Right ventricle myocardium superior (tissue), 1 donor: ENCODE measurements around the gene SAFB2. TPM values are rescaled to one million over a fixed set of nuclear protein-coding genes. Genes with fewer than 3 reads are reported as not detected.

ENCODE experiments used
- ATAC-seq: fragments of 200-7000 bp; cut with Tn5 transposase; one replicate; pipeline ENCODE4 v1.9.1; 2020; ENCODE audit warnings: mild to moderate bottlenecking; ENCODE audit not compliant: poor library complexity
- DNase-seq: peaks from one replicate; pipeline ENCODE4 v3.0.0-alpha.2; 2020
- intact Hi-C: fragments of 100-400 bp; cut with DNase I; formaldehyde crosslinking; loops from one replicate; pipeline ENCODE4 v1.11.2; 2022
- long read RNA-seq: library from polyadenylated mRNA; unstranded; transcript quantifications from one replicate; pipeline ENCODE4 v2.0.0, GENCODE V29; 2021
- total RNA-seq: library from RNA; stranded (reverse); fragmentation: NEBNext Ultra II Directional; extraction: Animal tissue kit (Norgen Biotek cat#: 25700); gene quantifications from one replicate; pipeline ENCODE4 v1.2.1, GENCODE V29; 2021
- donor health status: DM: no; HTN: yes; CAD: no; lungs with severe emphysema.

SAFB2 gene
- 48.7 TPM for total RNA-seq
- long read RNA-seq, transcript SAFB2-201 (21 exons, 3,371 nt) = major isoform, 18 of 39 reads
- long read RNA-seq, partial matches to known transcripts = 14 of 39 reads
- long read RNA-seq, other reads (novel, unspliced or antisense) = 7 of 39 reads

- DNase-seq = peak; percentile 100
- peak; percentile 96 for ATAC-seq
- intact Hi-C loops = no loop called here
These were observed at the start of gene SAFB2, which contains the start of gene SAFB for GRCh38 chr19:5622465-5623396. SAFB2 (minus strand) TSS chr19:5622776; CDS start chr19:5622715, 61 bp downstream. SAFB (plus strand) TSS chr19:5623083; CDS start chr19:5623206, 123 bp downstream.

- no peak for ATAC-seq
- DNase-seq = no peak
- intact Hi-C loops = no loop called here
These were observed 49.0 kb upstream of the SAFB2 start for GRCh38 chr19:5671600-5671999.

DNA sequence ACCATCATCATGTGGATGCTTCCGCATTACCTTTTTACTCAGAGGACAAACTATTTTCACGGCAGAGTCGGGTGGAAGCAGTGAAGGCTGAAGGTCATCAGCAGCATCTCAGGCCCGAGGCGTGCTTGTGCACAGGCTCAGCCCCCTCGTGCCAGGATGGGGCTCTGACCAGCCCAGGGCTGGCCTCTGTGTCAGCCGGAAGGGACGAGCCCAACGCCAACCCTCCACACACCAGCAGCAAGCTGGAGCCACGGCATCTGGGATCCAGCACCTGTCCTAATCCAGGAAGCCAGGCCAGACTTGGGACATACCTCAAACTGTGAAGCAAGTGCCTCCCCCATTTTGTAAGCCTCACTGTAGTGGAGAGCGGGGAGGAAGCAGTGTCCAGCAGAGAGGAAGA is 46.6 kb upstream of the SAFB2 start:
- intact Hi-C loops = no loop called here
- DNase-seq (no peak), ATAC-seq (no peak)

DNA sequence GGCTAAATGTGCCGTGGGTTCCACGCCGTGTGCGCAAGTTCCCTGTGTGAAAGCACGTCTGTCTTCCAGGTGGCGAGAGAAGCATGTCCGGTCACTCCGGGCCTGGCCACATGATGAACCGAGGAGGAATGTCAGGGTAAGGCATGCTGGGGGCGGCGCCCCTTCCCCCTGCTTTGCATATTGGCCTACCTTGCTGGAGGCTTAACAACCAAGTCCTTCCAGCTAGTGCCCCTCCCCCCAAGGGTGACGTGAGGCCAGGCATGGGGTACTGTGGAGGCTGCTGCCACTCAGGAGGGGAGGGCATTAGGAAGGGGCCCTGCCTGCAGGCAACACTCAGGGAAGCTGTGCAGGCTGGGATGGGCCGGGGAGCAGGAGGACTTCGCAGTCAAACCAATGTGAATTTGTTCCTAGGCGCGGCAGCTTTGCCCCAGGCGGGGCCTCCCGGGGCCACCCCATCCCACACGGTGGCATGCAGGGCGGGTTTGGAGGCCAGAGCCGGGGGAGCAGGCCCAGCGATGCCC is 45.2 kb upstream of the SAFB2 start:
- peak; percentile 45 for DNase-seq
- no peak for ATAC-seq
- intact Hi-C loops = no loop called here

- intact Hi-C loops = no loop called here
- ATAC-seq (no peak), DNase-seq (peak; percentile 33)
These were observed 44.5 kb upstream of the SAFB2 start for GRCh38 chr19:5666921-5667610.

- DNase-seq = no peak
- intact Hi-C loops = no loop called here
- ATAC-seq = no peak
These were observed 43.4 kb upstream of the SAFB2 start for GRCh38 chr19:5665781-5666513.

GRCh38 chr19:5664515-5664914 is 41.9 kb upstream of the SAFB2 start:
- intact Hi-C loops = no loop called here

GRCh38 chr19:5663904-5664303 is 41.3 kb upstream of the SAFB2 start:
- DNase-seq (no peak), ATAC-seq (no peak)
- intact Hi-C loops = no loop called here

More at GRCh38 chr19:5664515-5664914, 41.9 kb upstream of the SAFB2 start:
- DNase-seq (no peak), ATAC-seq (no peak)

DNA sequence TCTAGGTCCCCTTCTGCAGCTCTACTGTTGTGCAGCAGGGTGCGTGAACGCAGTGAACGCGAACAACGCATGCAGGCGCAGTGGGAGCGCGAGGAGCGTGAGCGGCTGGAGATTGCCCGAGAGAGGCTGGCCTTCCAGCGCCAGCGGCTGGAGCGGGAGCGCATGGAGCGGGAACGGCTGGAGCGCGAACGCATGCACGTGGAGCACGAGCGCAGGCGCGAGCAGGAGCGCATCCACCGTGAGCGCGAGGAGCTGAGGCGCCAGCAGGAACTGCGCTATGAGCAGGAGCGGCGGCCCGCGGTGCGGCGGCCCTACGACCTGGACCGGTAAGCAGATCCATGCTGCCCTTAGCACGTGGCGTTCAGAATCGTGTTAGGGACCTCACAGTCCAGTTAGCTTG is 38.9 kb upstream of the SAFB2 start:
- ATAC-seq (no peak), DNase-seq (no peak)
- intact Hi-C loops = no loop called here

DNA sequence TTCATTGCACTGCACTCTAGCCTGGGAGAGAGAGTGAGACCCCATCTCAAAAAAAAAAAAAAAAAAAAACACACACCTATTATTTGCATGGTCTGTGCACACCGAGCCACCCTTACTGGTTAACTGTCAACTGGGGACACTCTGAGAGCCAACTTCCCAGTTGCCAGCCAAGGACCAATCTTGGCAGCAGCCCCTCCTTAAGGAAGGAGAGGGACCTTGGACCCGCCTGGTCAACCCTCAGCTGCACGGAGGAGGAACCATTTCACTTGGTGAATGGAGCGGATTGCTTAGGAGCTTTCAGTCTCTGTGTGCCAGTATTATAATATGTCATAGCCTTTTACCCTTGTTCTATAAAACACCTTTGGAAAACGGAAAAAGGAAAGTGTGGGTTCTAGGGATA is 32.8 kb upstream of the SAFB2 start:
- intact Hi-C loops = no loop called here
- ATAC-seq = no peak
- no peak for DNase-seq

DNA sequence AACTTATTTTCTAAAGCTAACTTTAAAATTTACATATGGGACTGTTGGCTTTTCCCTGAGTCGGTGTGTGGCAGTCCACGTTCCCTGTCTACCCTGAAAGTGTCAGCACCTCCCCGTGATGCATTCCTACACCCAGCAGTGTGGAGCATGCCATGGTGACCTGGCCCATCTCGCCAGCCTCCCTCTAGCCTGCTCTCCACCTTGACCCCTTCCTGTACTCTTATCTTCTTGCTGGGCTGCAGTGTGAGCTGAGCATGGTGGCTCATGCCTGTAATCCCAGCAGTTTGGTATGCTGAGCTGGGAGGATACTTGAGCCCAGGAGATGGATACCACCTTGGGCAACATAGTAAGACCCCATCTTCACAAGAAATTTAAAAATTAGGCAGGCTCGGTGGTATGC is 32.4 kb upstream of the SAFB2 start:
- DNase-seq = no peak
- intact Hi-C loops = no loop called here
- ATAC-seq = no peak

- intact Hi-C loops = no loop called here
- ATAC-seq = no peak
- DNase-seq = no peak
These were observed 29.7 kb upstream of the SAFB2 start for GRCh38 chr19:5652261-5652660.

DNA sequence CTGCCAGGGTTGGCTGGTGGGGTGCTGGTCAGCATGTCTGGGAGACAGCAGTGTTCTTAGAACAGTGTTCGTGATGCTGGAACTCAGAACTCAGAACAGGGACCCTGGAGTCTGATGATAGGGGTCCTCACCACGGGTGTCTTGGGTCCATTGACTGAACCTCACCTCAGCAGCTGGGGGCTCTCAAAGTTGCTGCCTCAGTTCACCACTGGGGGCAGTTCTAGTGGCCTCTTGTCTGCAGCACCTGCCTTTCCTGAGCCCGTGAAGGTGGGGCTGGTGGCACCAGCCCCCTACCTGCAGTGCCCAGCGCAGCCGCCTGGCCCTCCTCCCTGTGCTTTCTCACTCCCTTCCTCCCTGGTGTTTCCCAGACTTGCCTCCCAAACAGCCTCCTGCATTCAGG is 28.8 kb upstream of the SAFB2 start:
- no peak for DNase-seq
- intact Hi-C loops = no loop called here
- no peak for ATAC-seq

DNA sequence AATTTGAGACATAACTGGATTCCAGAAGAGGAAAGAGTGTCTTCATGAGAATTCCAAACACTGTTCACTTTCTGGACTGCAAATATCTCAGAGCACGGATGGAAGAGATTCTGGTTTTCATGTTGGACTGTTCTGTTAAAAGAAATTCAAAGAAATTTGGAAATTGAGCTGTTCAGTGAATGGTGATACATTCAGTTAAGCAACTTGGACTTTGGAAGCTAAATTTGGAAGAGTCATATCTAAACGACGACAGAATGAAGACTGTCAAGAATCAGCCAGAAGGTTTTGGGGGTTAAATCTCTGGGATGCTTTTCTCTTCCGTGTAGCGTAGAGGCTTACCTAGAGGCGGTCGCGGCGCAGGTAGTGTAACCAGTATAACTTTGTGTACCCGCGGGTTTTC is 25.9 kb upstream of the SAFB2 start:
- DNase-seq (no peak), ATAC-seq (no peak)
- intact Hi-C loops = no loop called here

DNA sequence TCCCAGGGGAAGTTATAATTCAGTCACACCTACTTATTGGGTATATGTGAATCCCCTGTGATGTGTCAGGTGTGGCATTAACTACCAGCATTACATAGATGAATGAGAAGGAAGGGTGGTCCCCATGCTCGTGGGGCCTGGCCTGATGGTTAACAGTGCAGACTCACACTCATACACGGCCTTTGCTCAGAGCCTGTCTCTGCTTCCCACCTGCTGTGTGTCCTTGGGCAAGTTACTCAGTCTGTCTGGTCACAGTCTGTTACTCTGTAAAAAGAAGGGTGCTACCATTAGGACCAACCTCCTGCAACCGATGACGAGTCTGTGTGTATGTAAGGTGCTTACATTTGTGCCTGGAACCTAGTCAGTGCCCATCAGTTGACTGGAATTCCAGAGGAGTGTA is 24.1 kb upstream of the SAFB2 start:
- intact Hi-C loops = no loop called here
- DNase-seq (no peak), ATAC-seq (no peak)

DNA sequence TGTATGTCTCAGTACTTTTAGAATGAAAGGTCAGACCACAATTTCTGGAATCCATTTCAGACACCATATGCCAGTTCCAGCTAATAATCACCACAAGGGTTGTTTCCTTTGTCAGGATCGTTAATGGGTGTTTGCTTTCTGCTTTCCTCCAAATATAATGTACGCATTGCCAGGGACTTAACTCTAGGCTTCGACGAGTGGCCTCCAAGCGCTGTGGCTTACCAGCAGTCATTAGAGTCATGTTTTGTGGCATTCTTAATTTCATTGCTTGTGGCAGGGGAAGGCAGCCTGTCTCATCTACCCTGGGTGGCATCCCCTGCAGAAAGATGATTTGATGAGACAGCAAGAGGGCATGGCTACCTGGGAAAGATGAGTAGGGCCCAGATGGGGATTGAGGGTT is 22.8 kb upstream of the SAFB2 start:
- intact Hi-C loops = no loop called here
- ATAC-seq (no peak), DNase-seq (no peak)

GRCh38 chr19:5644037-5644436 is 21.5 kb upstream of the SAFB2 start:
- DNase-seq (no peak), ATAC-seq (no peak)
- intact Hi-C loops = no loop called here

DNA sequence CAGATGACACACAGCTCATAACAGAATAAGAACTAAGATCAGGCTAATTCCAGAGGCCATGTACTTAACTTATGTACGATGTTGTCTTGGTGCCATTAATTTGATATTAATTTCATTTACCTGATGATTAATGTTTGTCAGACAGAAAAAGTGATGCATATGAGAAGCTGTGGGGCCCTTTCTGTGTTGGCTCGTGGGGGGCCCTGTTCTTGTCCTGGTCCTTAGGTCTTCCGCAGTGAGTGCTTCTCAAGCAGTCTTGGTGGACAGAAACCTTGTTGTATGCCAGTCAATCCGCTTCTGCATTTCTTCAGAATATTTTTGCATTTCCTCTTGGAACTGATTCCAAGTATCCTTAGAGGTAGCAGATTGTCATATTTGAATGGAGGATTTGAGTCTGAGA is 20.5 kb upstream of the SAFB2 start:
- no peak for DNase-seq
- no peak for ATAC-seq
- intact Hi-C loops = no loop called here

DNA sequence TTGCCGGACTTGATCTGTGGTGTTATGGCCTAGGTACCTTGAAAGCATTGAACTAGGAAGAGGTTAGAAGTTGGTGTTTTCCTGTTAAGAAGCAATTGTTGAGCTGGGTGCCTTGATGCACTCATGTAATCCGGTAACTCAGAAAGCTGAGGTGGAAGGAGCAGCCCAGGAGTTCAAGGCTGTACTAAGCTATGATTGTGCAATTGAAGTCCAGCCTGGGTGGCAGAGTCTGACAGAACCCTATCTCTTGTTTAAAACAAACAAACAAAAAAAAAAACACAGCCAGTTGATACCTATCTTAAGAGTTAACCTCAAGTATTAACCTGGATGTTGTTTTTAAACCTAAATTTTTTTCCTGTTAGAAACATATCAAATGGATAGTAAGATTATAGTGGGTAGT is 19.6 kb upstream of the SAFB2 start:
- DNase-seq (no peak), ATAC-seq (no peak)
- intact Hi-C loops = no loop called here
